GM12865 (cell line): ENCODE results near the gene OR10C1.
"Not testable (repeated sequence)": the region's sequence is repeated elsewhere in the genome, so short reads cannot be mapped to it uniquely, and the experiment has no call there.

Source experiments
- DNase-seq: peaks from one replicate; pipeline ENCODE4 v3.0.0; 2010; ENCODE audit warnings: low read depth
- H3K4me3 ChIP-seq: 2 replicates; pipeline ENCODE4 v1.5.1; 2011; ENCODE audit warnings: mild to moderate bottlenecking, low read depth, low read length, control low read depth
- TF ChIP-seq, protein P1 (sequence below): IDR thresholded peaks from 2 replicates; pipeline ENCODE4 v1.5.1; 2011; ENCODE audit warnings: low read length, control low read depth, low read depth, inconsistent platforms; ENCODE audit not compliant: insufficient read depth; ENCODE audit errors: missing control alignments

OR10C1 gene

DNA sequence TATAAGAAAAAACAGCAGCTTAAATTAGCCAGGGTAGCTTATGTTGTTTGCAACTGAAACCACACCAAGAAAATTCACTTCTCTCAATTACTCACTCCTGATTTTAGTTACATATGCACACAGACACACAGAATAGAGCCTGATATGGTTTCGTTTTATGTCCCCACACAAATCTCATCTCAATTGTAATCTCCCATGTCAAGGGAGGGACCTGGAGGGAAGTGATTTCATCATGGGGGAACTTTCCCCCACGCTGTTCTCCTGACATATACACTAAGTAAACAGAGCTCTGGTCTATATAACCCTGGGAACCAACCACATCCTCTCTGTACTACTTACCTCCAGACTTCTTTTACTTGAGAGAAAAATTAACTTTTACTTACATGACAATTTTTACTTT, 14.5 kb upstream of the OR10C1 start:
- H3K4me3 ChIP-seq: no peak overlapping the region
- TF ChIP-seq, protein P1, sequence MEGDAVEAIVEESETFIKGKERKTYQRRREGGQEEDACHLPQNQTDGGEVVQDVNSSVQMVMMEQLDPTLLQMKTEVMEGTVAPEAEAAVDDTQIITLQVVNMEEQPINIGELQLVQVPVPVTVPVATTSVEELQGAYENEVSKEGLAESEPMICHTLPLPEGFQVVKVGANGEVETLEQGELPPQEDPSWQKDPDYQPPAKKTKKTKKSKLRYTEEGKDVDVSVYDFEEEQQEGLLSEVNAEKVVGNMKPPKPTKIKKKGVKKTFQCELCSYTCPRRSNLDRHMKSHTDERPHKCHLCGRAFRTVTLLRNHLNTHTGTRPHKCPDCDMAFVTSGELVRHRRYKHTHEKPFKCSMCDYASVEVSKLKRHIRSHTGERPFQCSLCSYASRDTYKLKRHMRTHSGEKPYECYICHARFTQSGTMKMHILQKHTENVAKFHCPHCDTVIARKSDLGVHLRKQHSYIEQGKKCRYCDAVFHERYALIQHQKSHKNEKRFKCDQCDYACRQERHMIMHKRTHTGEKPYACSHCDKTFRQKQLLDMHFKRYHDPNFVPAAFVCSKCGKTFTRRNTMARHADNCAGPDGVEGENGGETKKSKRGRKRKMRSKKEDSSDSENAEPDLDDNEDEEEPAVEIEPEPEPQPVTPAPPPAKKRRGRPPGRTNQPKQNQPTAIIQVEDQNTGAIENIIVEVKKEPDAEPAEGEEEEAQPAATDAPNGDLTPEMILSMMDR: no peak

DNA sequence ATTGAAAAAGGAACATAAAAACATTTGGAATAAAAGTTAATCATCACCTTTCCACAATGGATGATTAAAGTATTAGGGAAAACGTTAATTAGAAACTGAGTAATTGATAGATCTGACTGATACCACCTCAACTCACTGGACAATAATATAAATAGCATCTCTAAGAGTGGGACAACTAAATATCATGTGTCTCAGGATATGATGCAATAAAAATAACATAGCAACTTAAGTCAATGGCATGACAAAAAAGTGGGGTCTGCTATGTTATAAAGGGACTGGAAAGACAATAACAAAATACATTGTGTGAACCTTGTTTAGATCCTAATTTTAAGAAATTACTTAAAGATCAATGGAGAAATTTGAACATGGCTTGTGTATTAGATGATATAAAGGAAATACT, 14.0 kb upstream of the OR10C1 start:
- TF ChIP-seq, protein P1: no peak
- no peak for DNase-seq
- no peak overlapping the region for H3K4me3 ChIP-seq

More for the DNA sequence above, 14.5 kb upstream of the OR10C1 start:
- no peak for DNase-seq

DNA sequence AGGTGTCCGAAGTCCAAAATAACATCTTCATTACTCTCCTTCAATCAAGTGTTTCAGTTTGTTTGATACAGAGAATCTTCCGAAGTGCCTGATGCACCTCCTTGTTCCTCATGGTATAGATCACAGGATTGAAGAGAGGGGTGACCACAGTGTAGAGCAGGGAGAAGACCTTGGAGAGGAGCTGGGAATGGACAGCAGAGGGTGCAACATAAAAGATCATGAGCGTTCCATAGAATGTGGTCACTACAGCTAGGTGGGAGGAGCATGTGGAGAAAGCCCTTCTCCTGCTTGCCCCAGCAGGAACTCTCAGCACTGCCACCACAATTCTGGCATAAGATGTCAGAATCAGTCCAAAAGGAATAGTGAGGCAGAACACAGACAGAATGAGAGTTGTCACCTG, 12.5 kb upstream of the OR10C1 start:
- TF ChIP-seq, protein P1: no peak
- H3K4me3 ChIP-seq: no peak overlapping the region
- DNase-seq: no peak

DNA sequence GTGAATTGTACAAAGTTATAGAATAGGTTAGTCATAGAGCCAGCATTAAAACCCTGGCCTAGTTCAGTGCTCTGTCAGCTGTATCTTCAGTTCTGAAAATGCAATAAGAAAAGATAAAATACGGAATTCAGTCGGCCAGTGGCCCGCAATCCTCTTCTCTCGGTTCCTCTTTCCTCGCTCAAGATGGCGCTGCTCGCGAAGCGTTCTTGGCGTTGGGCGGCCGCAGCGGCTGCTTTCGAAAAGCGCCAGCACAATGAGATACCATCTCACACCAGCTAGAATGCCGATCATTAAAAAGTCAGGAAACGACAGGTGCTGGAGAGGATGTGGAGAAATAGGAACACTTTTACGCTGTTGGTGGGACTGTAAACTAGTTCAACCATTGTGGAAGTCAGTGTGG, 2.4 kb upstream of the OR10C1 start:
- H3K4me3 ChIP-seq, DNase-seq: not testable (repeated sequence)

DNA sequence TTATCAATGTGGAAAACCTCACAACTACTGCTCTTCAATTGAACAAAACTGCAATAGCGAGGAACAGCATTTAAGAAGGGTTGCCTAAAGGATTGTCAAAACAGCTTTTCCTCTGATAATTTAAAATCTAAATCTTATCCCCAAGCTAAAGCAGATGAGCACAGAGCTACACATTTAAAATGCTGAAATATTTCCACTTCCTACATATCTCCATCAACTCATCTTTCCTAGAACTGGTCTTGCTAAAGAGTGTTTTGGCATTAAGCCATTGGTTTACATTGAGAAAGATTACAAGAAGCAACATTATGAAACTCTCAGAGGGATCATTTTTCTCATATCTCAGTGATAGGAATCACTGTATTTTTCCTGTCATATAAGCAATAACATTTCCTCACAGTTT, 3.6 kb downstream of the OR10C1 start:
- H3K4me3 ChIP-seq: no peak overlapping the region
- no peak for DNase-seq
- TF ChIP-seq, protein P1: no peak

DNA sequence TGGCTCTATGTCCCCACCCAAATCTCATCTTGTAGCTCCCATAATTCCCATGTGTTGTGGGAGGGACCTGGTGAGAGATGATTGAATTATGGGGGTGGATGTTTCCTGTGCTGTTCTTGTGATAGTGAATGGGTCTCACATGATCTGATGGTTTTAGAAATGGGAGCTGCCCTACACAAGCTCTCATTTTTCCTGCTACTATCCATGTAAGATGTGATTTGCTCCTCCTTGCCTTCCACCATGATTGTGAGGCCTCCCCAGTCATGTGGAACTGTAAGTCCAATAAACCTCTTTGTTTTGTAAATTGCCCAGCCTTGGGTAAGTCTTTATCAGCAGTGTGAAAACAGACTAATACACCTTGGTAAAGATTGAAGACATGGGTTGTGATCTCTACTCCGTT, 4.9 kb downstream of the OR10C1 start:
- not testable (repeated sequence) for H3K4me3 ChIP-seq, DNase-seq

DNA sequence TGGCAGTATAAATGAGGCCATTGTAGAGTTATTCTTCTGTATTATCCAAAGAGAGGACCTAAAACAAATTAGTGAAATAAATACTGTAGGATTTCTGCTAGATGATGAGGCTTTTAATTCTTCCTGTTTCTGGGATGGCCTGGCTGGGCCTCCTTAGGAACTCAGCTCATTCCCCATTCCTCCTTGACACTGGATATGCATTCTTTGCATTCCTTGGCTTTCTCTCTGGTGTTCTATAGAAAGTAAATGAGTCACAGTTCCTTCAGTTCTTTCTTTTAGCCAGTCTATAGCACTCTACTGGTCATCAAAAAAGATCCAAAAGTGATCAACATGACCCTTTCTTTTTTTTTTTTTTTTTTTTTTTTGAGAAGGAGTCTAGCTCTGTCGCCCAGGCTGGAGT, 8.6 kb downstream of the OR10C1 start:
- DNase-seq: no peak
- TF ChIP-seq, protein P1: no peak
- no peak overlapping the region for H3K4me3 ChIP-seq

DNA sequence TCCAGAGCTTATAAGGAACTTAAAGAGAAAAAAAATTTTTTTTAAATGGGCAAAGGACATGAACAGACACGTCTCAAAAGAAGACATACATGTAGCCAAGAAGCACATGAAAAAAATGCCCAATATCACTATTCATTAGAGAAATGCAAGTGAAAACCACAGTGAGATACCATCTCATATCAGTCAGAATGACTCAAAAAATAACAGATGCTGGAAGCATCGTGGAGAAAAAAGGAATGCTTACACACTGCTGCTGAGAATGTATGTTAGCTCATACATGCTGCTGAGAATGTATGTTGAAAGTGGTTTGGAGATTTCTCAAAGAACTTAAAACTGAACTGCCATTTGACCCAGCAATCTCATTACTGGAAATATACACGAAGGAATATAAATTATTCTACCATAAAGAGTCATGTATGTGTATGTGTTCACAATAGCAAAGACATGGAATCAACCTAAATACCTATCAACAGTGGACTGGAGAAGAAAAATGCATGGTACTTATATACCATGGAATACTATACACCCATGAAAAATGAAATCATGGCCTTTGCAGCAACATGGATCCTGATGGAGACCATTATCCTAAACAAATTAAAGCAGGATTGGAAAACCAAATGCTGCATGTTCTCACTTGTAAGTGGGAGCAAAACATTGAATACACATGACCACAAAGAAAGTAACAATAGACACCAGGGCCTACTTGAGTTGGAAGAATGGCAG, 12.5 kb downstream of the OR10C1 start:
- no peak overlapping the region for H3K4me3 ChIP-seq
- TF ChIP-seq, protein P1: no peak
- DNase-seq: no peak
